ENCODE data around the gene CECR2. TPM values are rescaled to one million over a fixed set of nuclear protein-coding genes. Genes with fewer than 3 reads are reported as not detected.
A peak's percentile ranks its signal among the peaks of the same experiment; 100 is the strongest.
"Not testable (repeated sequence)": the region's sequence is repeated elsewhere in the genome, so short reads cannot be mapped to it uniquely, and the experiment has no call there.

The CECR2 gene
- total and polyA plus RNA-seq, 8 donors: 8.0 to 22.0 (median 17.1) TPM

GRCh38 chr22:17418890-17419324 is 49.6 kb downstream of the CECR2 start:
- DNase-seq (peak in 1 of 4 donors; percentile 75), ATAC-seq (no peak)
- H3K27ac ChIP-seq: no peak overlapping the region
- H3K27me3 ChIP-seq: no peaks in the 10 kb centered on the region
- no peaks in the 10 kb centered on the region for H3K9me3 ChIP-seq
- H3K4me1 ChIP-seq: no peaks in the 10 kb centered on the region
- no peak overlapping the region for H3K4me3 ChIP-seq
- TF ChIP-seq CTCF (IDR thresholded peaks at IDR 0.05): no peak
- intact Hi-C loops (cut with DNase I): no loop called here
- H3K36me3 ChIP-seq: no peaks in the 10 kb centered on the region

GRCh38 chr22:17419348-17419747 is 50.1 kb downstream of the CECR2 start:
- H3K27ac ChIP-seq: no peak overlapping the region
- intact Hi-C loops (cut with DNase I): no loop called here
- H3K9me3 ChIP-seq: no peaks in the 10 kb centered on the region
- no peaks in the 10 kb centered on the region for H3K36me3 ChIP-seq
- no peak for ATAC-seq
- H3K27me3 ChIP-seq: no peaks in the 10 kb centered on the region
- no peak for DNase-seq
- H3K4me1 ChIP-seq: no peaks in the 10 kb centered on the region
- no peak overlapping the region for H3K4me3 ChIP-seq
- TF ChIP-seq CTCF (IDR thresholded peaks at IDR 0.05): no peak

- Histone ChIP-seq H3K36me3 (no peaks in the 10 kb centered on the region), H3K9me3 (no peaks in the 10 kb centered on the region), H3K27me3 (no peaks in the 10 kb centered on the region), H3K4me3 (no peak overlapping the region), H3K4me1 (no peaks in the 10 kb centered on the region), H3K27ac (no peak overlapping the region)
- ATAC-seq (no peak), DNase-seq (no peak)
- intact Hi-C loops (cut with DNase I): no loop called here
- no peak for TF ChIP-seq CTCF (IDR thresholded peaks at IDR 0.05)
Measured at GRCh38 chr22:17422736-17423343, 53.6 kb downstream of the CECR2 start.

- intact Hi-C loops (cut with DNase I): no loop called here
- Histone ChIP-seq H3K27me3 (no peaks in the 10 kb centered on the region), H3K4me1 (no peaks in the 10 kb centered on the region), H3K27ac (no peak overlapping the region), H3K36me3 (no peaks in the 10 kb centered on the region), H3K9me3 (no peaks in the 10 kb centered on the region), H3K4me3 (no peak overlapping the region)
- TF ChIP-seq CTCF (IDR thresholded peaks at IDR 0.05): no peak
- ATAC-seq (peak; percentile 49), DNase-seq (peak in 1 of 4 donors; percentile 31)
Measured at GRCh38 chr22:17423616-17424015, 54.4 kb downstream of the CECR2 start.

- H3K9me3 ChIP-seq; H3K27me3 ChIP-seq; ATAC-seq; H3K4me3 ChIP-seq; H3K4me1 ChIP-seq; H3K27ac ChIP-seq; intact Hi-C loops (cut with DNase I); H3K36me3 ChIP-seq; DNase-seq: not testable (repeated sequence)
Measured at GRCh38 chr22:17427528-17427927, 58.3 kb downstream of the CECR2 start.

GRCh38 chr22:17429516-17429915 is 60.3 kb downstream of the CECR2 start:
- no peak for ATAC-seq
- Histone ChIP-seq H3K27me3 (no peaks in the 10 kb centered on the region), H3K4me3 (no peak overlapping the region), H3K27ac (no peak overlapping the region), H3K36me3 (no peaks in the 10 kb centered on the region), H3K4me1 (no peaks in the 10 kb centered on the region), H3K9me3 (no peaks in the 10 kb centered on the region)
- intact Hi-C loops (cut with DNase I): no loop called here
- DNase-seq: no peak
- TF ChIP-seq CTCF (IDR thresholded peaks at IDR 0.05): no peak

Data from left lung (tissue), 10 donors.